ENCODE data around the gene SLC47A2. TPM values are rescaled to one million over a fixed set of nuclear protein-coding genes. Genes with fewer than 3 reads are reported as not detected.

Gene SLC47A2
- total and polyA plus RNA-seq, 2 of the 13 experiments (the other 11 are each of a cell fraction or from before 2014, with no cell fraction given), result 0.04 TPM; not detected in 1

GRCh38 chr17:19753051-19753509, 36.7 kb upstream of the SLC47A2 start (continued):
- TF ChIP-seq KIAA2018 (CRISPR knock-in tag; IDR thresholded peaks at IDR 0.05; ENCODE audit: borderline replicate concordance) (no peak), RXRA (CRISPR knock-in tag; IDR thresholded peaks at IDR 0.05) (0 out of 2 replicates have a peak, but pooled peaks have one; percentile 12), STAT5B (CRISPR knock-in tag; IDR thresholded peaks at IDR 0.05) (no peak), HNRNPL (IDR thresholded peaks at IDR 0.05; ENCODE audit: low read depth, low read length) (peak; percentile 90), DMAP1 (CRISPR knock-in tag; IDR thresholded peaks at IDR 0.05) (no peak), KAT8 (CRISPR knock-in tag; IDR thresholded peaks at IDR 0.05) (no peak), NFE2L2 (IDR thresholded peaks at IDR 0.05; ENCODE audit: low read length) (peak; percentile 73), HIC2 (CRISPR knock-in tag; IDR thresholded peaks at IDR 0.05; ENCODE audit: low read depth) (peak; percentile 78), PCBP1 (IDR thresholded peaks at IDR 0.05; ENCODE audit: borderline replicate concordance, low read depth, low read length) (no peak), ZNF235 (CRISPR knock-in tag; IDR thresholded peaks at IDR 0.05; ENCODE audit: borderline replicate concordance) (no peak)
